ENCODE data around the gene PRDM16.

PRDM16 gene

DNA sequence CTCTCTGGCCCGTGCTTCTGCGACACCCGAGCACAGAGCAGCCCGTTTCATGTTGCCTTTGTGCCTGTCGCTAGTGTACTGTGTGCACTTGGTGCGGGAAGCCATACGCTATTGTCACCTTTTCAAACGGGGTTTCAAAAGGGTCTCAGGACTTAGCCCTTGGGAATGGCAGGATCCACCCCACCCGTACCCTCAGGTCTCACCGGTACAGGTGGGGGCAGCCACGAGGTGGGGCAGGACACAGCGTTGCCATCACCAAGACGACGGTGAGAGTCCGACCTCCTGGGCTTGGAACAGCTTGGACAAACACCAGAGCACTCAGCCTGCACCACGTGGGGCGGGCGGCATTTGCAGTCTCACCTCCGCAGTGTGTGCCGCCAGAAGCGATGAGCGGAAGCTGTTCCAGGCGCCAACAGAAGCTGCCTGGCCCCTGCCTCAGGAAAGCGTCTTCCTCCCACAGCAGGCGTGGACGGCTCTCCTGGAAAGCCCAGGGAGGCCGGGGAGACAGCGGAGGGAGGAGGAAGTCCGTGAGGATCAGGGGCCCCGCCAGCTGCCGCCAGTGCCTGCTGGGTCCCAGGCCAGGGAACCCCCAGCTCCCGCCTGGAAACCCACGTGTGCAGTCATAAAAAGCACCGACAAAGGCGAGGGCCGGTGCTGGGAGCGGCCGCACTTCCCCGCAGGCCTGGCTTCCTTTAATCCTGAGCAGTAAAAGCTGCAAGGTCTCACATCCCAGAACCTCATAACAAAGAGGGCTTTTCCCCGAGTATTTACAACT lies 254.2 kb downstream of the PRDM16 start:
- no peaks in the 10 kb centered on the region for H3K9me3 ChIP-seq (ENCODE audit: severe bottlenecking)
- peak; percentile 45 for DNase-seq
- TF ChIP-seq, protein P1, sequence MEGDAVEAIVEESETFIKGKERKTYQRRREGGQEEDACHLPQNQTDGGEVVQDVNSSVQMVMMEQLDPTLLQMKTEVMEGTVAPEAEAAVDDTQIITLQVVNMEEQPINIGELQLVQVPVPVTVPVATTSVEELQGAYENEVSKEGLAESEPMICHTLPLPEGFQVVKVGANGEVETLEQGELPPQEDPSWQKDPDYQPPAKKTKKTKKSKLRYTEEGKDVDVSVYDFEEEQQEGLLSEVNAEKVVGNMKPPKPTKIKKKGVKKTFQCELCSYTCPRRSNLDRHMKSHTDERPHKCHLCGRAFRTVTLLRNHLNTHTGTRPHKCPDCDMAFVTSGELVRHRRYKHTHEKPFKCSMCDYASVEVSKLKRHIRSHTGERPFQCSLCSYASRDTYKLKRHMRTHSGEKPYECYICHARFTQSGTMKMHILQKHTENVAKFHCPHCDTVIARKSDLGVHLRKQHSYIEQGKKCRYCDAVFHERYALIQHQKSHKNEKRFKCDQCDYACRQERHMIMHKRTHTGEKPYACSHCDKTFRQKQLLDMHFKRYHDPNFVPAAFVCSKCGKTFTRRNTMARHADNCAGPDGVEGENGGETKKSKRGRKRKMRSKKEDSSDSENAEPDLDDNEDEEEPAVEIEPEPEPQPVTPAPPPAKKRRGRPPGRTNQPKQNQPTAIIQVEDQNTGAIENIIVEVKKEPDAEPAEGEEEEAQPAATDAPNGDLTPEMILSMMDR (IDR thresholded peaks at IDR 0.05; ENCODE audit: low read depth, low read length) = no peak
- H3K4me3 ChIP-seq (ENCODE audit: low read depth, low read length) = no peak overlapping the region
- no peaks in the 10 kb centered on the region for H3K27me3 ChIP-seq (ENCODE audit: insufficient read depth, low read depth, severe bottlenecking)
- peak overlapping the region; percentile 23; the same call in 1 of the 2 replicates for H3K27ac ChIP-seq
- H3K36me3 ChIP-seq = no peaks in the 10 kb centered on the region; the same call in 1 of the 2 replicates

DNA sequence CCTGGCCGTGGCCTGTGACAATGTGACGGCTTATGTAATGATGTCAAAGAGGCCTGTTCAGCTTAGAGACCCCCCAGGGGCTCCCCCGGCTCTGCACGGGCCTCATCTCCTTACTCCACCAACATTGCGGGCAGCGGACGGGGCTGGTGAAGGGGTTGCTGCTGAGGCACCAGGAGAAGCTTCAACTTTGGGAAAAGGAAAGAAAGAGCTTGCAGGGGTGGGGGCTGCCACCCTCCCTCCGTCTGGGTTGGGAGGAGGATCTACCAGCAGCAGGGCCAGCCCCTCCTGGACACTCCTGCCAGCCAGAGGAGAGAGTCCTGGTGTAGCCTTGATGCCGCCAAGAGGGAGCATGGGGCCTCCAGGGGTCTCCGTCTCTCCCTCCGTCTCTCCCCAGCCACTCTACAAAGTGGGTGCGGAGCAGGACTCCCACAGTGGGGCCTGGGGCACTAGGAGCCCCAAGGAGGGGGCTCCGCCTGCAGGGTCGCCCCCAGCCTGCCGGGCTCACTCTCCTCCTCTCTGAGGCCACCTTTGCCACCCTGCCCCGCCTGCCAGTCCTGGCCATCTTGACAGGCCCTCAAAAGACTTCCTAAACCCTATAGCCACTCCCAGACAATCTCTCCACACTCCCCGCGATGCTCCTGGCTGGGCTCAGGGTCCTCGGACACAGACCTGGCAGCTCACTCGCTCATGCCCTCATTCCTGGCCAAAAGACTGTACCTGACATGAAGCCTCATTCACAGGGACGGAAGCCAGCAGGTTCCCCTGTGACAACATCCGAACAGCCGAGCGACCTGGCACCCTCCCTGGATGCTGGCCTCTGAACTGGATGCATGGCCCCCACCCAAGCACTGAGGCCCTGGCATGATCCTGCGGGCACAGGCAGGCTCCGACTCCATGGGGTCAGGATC lies 255.0 kb downstream of the PRDM16 start:
- H3K9me3 ChIP-seq (ENCODE audit: severe bottlenecking) = no peaks in the 10 kb centered on the region
- no peaks in the 10 kb centered on the region for H3K27me3 ChIP-seq (ENCODE audit: insufficient read depth, low read depth, severe bottlenecking)
- no peak overlapping the region for H3K4me3 ChIP-seq (ENCODE audit: low read depth, low read length)
- peak overlapping the region; percentile 23; the same call in 1 of the 2 replicates for H3K27ac ChIP-seq
- no peaks in the 10 kb centered on the region; the same call in 1 of the 2 replicates for H3K36me3 ChIP-seq
- TF ChIP-seq, protein P1 (IDR thresholded peaks at IDR 0.05; ENCODE audit: low read depth, low read length) = no peak
- no peak for DNase-seq

DNA sequence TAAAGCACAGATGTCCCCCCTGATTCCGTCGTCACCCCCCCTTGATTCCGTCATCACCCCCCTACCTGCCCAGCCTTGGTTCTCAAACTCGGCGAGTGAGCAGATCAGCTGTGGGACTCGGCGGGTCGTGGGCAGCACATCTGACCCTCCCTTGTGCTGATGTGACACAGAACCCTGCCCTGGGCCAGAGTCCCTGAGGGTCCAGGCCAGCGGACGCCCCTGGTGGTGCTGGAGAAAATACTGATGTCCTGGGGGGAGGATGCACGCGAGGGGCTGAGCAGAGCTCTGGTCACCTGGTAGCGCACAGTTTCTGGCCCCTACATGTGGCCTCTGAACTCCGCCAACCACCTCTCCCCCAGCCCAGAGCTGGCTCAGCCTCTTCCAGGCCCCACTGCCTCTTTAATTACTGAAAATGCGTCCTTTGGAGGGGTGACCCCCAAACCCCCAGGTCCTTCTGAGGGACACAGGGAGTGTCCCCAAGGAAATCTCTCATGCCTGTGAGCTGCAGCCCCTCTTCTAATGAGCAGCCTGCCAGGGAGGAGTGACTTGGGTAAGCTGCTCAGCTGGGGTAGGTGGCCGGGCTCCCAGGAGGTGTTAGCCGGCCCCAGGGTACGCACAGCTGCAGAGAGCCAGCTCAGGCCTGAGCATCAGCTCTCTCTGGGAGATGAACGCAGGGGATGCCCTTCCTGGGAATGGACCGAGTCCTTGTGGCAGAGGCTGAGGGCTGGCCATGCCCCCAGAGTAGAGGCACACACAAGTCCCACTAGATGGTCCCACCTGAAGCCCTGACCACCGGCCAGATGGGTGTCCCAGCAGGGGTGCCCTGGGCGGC lies 255.9 kb downstream of the PRDM16 start:
- TF ChIP-seq, protein P1 (IDR thresholded peaks at IDR 0.05; ENCODE audit: low read depth, low read length) = no peak
- no peak overlapping the region for H3K4me3 ChIP-seq (ENCODE audit: low read depth, low read length)
- no peaks in the 10 kb centered on the region for H3K27me3 ChIP-seq (ENCODE audit: insufficient read depth, low read depth, severe bottlenecking)
- no peaks in the 10 kb centered on the region; the same call in 1 of the 2 replicates for H3K36me3 ChIP-seq
- no peaks in the 10 kb centered on the region for H3K9me3 ChIP-seq (ENCODE audit: severe bottlenecking)
- H3K27ac ChIP-seq = no peak overlapping the region
- no peak for DNase-seq

DNA sequence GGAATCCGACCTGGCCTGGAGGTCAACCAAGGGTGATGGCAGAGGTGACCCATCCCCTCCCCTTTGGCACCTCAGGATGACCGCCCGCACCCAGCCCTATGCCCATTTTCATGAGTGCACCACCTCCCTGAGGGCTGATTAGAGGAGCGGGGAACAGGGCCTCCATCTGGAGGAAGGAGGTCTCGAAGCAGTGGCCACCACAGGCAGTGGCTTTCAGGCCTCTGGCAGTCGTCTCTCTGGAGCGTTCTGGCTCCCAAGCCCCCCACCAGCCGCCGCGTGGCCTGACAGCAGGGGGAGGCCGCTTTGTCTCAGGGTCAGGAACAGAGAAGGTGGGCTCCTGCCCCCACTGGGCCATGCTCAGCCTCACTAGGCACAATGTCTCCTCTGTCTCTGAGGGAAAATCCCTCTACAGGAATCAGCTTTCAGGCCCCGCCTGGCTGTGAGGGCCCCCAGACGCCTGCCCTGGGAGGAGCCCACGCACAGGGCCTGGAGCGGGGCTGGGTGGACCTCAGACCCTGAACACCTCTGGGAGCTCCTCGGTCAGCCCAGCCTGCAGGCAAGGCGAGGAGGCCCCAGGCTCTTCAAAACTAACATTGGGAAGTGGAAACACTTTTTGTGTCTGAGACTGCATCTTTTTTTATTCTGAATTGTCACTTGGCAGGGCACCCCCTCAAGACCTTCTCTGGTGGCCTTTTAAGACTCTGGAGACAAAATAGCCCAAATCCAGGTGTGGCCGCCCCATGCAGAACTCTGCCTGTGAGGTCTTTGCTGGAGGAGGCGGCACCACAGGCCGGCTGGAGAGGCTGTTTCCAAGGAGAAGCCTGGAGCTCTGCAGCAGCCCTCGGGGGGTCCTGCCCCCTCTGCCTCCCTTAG lies 257.7 kb downstream of the PRDM16 start:
- H3K36me3 ChIP-seq = no peaks in the 10 kb centered on the region; the same call in 1 of the 2 replicates
- TF ChIP-seq, protein P1 (IDR thresholded peaks at IDR 0.05; ENCODE audit: low read depth, low read length) = no peak
- no peak for DNase-seq
- no peaks in the 10 kb centered on the region for H3K9me3 ChIP-seq (ENCODE audit: severe bottlenecking)
- no peaks in the 10 kb centered on the region for H3K27me3 ChIP-seq (ENCODE audit: insufficient read depth, low read depth, severe bottlenecking)
- no peak overlapping the region for H3K4me3 ChIP-seq (ENCODE audit: low read depth, low read length)
- no peak overlapping the region for H3K27ac ChIP-seq

DNA sequence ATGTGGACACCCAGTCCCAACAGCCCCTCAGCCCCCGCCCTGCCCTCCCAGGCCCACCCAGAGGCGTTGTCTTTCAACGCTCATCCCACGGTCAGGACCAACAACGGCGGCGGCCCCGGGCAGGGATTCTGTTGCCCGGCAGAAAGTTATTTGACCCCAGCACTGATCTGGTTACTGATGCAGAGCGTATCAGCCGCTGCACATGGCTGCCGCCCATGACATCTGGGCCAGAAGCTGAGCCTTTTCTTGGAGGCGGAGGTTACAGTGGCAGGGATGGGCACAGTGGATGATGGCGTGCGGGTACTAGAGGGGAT lies 258.3 kb downstream of the PRDM16 start:
- H3K27me3 ChIP-seq (ENCODE audit: insufficient read depth, low read depth, severe bottlenecking) = no peaks in the 10 kb centered on the region
- no peak for DNase-seq
- TF ChIP-seq, protein P1 (IDR thresholded peaks at IDR 0.05; ENCODE audit: low read depth, low read length) = no peak

More for the DNA sequence above, 258.3 kb downstream of the PRDM16 start:
- Histone ChIP-seq H3K9me3 (ENCODE audit: severe bottlenecking) (no peaks in the 10 kb centered on the region), H3K27ac (no peak overlapping the region), H3K4me3 (ENCODE audit: low read depth, low read length) (no peak overlapping the region), H3K36me3 (no peaks in the 10 kb centered on the region; the same call in 1 of the 2 replicates)

All from WERI-Rb-1 (cell line).